HG03378 (cell line): ENCODE results near the gene PCBD1.
A peak's percentile ranks its signal among the peaks of the same experiment; 100 is the strongest.

Source experiments
- ATAC-seq: cut with Tn5 transposase; IDR thresholded peaks from one replicate; pipeline ENCODE4 v1.9.1; 2021; ENCODE audit warnings: mild to moderate bottlenecking, moderate library complexity; ENCODE audit not compliant: unreplicated experiment

Gene PCBD1

GRCh38 chr10:70905071-70906021, 17.0 kb upstream of the PCBD1 start:
- ATAC-seq: no peak

GRCh38 chr10:70903262-70903921, 15.0 kb upstream of the PCBD1 start:
- ATAC-seq: no peak

- no peak for ATAC-seq
Measured at GRCh38 chr10:70902661-70903261, 14.4 kb upstream of the PCBD1 start.

- no peak for ATAC-seq
Measured at GRCh38 chr10:70901276-70901878, 13.0 kb upstream of the PCBD1 start.

GRCh38 chr10:70899096-70899495, 10.7 kb upstream of the PCBD1 start:
- no peak for ATAC-seq

- no peak for ATAC-seq
Measured at GRCh38 chr10:70898687-70899086, 10.3 kb upstream of the PCBD1 start.

- ATAC-seq: no peak
Measured at GRCh38 chr10:70896551-70896950, 8.2 kb upstream of the PCBD1 start.

- ATAC-seq: no peak
Measured at GRCh38 chr10:70894416-70894815, 6.1 kb upstream of the PCBD1 start.

GRCh38 chr10:70893227-70894006, 5.1 kb upstream of the PCBD1 start:
- no peak for ATAC-seq

- no peak for ATAC-seq
Measured at GRCh38 chr10:70892631-70893030, 4.3 kb upstream of the PCBD1 start.

- no peak for ATAC-seq
Measured at GRCh38 chr10:70891627-70892026, 3.3 kb upstream of the PCBD1 start.

GRCh38 chr10:70890917-70891431, 2.6 kb upstream of the PCBD1 start:
- no peak for ATAC-seq

GRCh38 chr10:70889291-70889690, 926 bp upstream of the PCBD1 start:
- no peak for ATAC-seq

GRCh38 chr10:70886921-70887665, 1.3 kb downstream of the PCBD1 start:
- ATAC-seq: no peak

- no peak for ATAC-seq
Measured at GRCh38 chr10:70885931-70886903, 2.1 kb downstream of the PCBD1 start.

GRCh38 chr10:70885481-70885880, 2.9 kb downstream of the PCBD1 start:
- ATAC-seq: no peak

GRCh38 chr10:70884741-70885140, 3.6 kb downstream of the PCBD1 start:
- ATAC-seq: no peak

- peak; percentile 64 for ATAC-seq
Measured at GRCh38 chr10:70880077-70880534, 8.3 kb downstream of the PCBD1 start.
